Sigmoid colon (tissue), 7 donors: ENCODE measurements around the gene OPN3. TPM values are rescaled to one million over a fixed set of nuclear protein-coding genes. Genes with fewer than 3 reads are reported as not detected.

Experiments
- DNase-seq: peaks from one replicate; pipeline ENCODE4 v3.0.0-alpha.2; 2019
- H3K27ac ChIP-seq, 4 donors: fragments of 200-600 bp; sonication (generic); one replicate each; pipeline ENCODE4 v1.5.1; 2016 to 2019; ENCODE audit warnings: mild to moderate bottlenecking in 1 of 4
- H3K27me3 ChIP-seq, 3 donors: fragments of 200-600 bp; sonication (generic); one replicate each; pipeline ENCODE4 v1.5.1; 2019; ENCODE audit warnings: mild to moderate bottlenecking in 1 of 3
- H3K36me3 ChIP-seq, 4 donors: fragments of 200-600 bp; sonication (generic); one replicate each; pipeline ENCODE4 v1.5.1; 2016 to 2019
- H3K4me1 ChIP-seq, 4 donors: fragments of 200-600 bp; sonication (generic); one replicate each; pipeline ENCODE4 v1.5.1; 2017 to 2019
- H3K4me3 ChIP-seq, 4 donors: fragments of 200-600 bp; sonication (generic); one replicate each; pipeline ENCODE4 v1.5.1; 2017 to 2019; ENCODE audit warnings: mild to moderate bottlenecking in 2 of 4, moderate library complexity in 1 of 4
- H3K9me3 ChIP-seq, 4 donors: fragments of 200-600 bp in 3 of 4; sonication (generic) in 3 of 4; one replicate each; pipeline versions ENCODE4 v1.5.1 to v1.6.1; 2013 to 2019
- CTCF ChIP-seq, 4 experiments: fragments of 450-650 bp in 3 of 4; fragments of 200-600 bp in 1 of 4; IDR thresholded peaks; one replicate each; pipeline ENCODE4 v1.5.1; 2016 to 2019; ENCODE audit warnings: antibody characterized with exemption in 4 of 4, mild to moderate bottlenecking in 3 of 4, moderate library complexity in 2 of 4
- EP300 ChIP-seq, 4 donors: sonication (generic); formaldehyde crosslinking; IDR thresholded peaks; one replicate each; pipeline ENCODE4 v1.6.1; 2017; ENCODE audit warnings: antibody characterized with exemption in 4 of 4
- POLR2A ChIP-seq, 2 donors: fragments of 450-650 bp; IDR thresholded peaks; one replicate each; pipeline ENCODE4 v1.6.1; 2016; ENCODE audit warnings: antibody characterized with exemption in 2 of 2, mild to moderate bottlenecking in 2 of 2, moderate library complexity in 2 of 2
- POLR2AphosphoS5 ChIP-seq, 4 donors: sonication (generic); formaldehyde crosslinking; IDR thresholded peaks; one replicate each; pipeline ENCODE4 v1.6.1; 2017; ENCODE audit warnings: antibody characterized with exemption in 4 of 4
- WGBS, 2 donors: extraction: QIAGEN DNeasy Blood & Tissue Kit; methylation state at CpG; one replicate each; pipeline ENCODE4 v1.1.7; 2013; 5-methylcytosine and 5-hydroxymethylcytosine counted together
- intact Hi-C: fragments of 100-400 bp; cut with DNase I; formaldehyde crosslinking; loops from one replicate; pipeline ENCODE4 v1.15.1; 2023
- polyA plus RNA-seq, 3 donors: library from polyadenylated mRNA; stranded (reverse); fragments of 200-250 nt; gene quantifications; one replicate each; pipeline ENCODE4 v1.2.3, GENCODE V29; 2013
- total RNA-seq, 4 donors: library from RNA; depleted of rRNA; stranded (reverse); fragments of >200 nt; gene quantifications; one replicate each; pipeline ENCODE4 v1.1.0, GENCODE V29; 2016
- donor health status: healthy with polysubstance abuse.
- donor health status: Bipolar disorder and iron deficiency.
- donor health status: healthy.

Gene OPN3
- total and polyA plus RNA-seq, 7 donors, result 2.5 to 58.9 (median 12.8) TPM

- intact Hi-C loops, result no loop called here
These were observed 14.5 kb upstream of the OPN3 start for GRCh38 chr1:241654641-241655040.

GRCh38 chr1:241654019-241654418 is 13.8 kb upstream of the OPN3 start:
- 69 to 75% methylated on average over 1 of the region's 1 CpG for WGBS, 2 donors
- no peak for TF ChIP-seq CTCF (IDR thresholded peaks at IDR 0.05)
- TF ChIP-seq POLR2AphosphoS5 (IDR thresholded peaks at IDR 0.05), result no peak
- no peak for TF ChIP-seq EP300 (IDR thresholded peaks at IDR 0.05)
- no peak for TF ChIP-seq POLR2A (IDR thresholded peaks at IDR 0.05)

More at GRCh38 chr1:241654641-241655040, 14.5 kb upstream of the OPN3 start:
- DNase-seq, result no peak
- 82 to 91% methylated on average over 1 of the region's 1 CpG for WGBS, 2 donors
- Histone ChIP-seq H3K9me3 (no peaks in the 10 kb centered on the region), H3K4me3 (no peak overlapping the region), H3K4me1 (no peaks in the 10 kb centered on the region), H3K36me3 (no peaks in the 10 kb centered on the region), H3K27ac (no peak overlapping the region), H3K27me3 (no peaks in the 10 kb centered on the region)
- no peak for TF ChIP-seq POLR2A (IDR thresholded peaks at IDR 0.05)
- no peak for TF ChIP-seq EP300 (IDR thresholded peaks at IDR 0.05)
- no peak for TF ChIP-seq POLR2AphosphoS5 (IDR thresholded peaks at IDR 0.05)
- TF ChIP-seq CTCF (IDR thresholded peaks at IDR 0.05), result no peak

GRCh38 chr1:241652012-241652411 is 11.8 kb upstream of the OPN3 start, which contains the start of gene WDR64:
WDR64 (plus strand) TSS chr1:241652281; CDS start chr1:241652485, 204 bp downstream.
- intact Hi-C loops, result no loop called here
- Histone ChIP-seq H3K27me3 (no peaks in the 10 kb centered on the region), H3K27ac (no peak within 1 kb of the TSS), H3K4me3 (no peak within 1 kb of the TSS), H3K36me3 (no peaks in the 10 kb centered on the region), H3K4me1 (no peaks in the 10 kb centered on the region), H3K9me3 (no peaks in the 10 kb centered on the region)
- WGBS, 2 donors, result 88 to 93% methylated on average over 4 of the region's 4 CpGs
- TF ChIP-seq EP300 (IDR thresholded peaks at IDR 0.05), result no peak
- TF ChIP-seq POLR2AphosphoS5 (IDR thresholded peaks at IDR 0.05), result no peak
- TF ChIP-seq POLR2A (IDR thresholded peaks at IDR 0.05), result no peak
- no peak for TF ChIP-seq CTCF (IDR thresholded peaks at IDR 0.05)
- no peak for DNase-seq

More at GRCh38 chr1:241654019-241654418, 13.8 kb upstream of the OPN3 start:
- no peaks in the 10 kb centered on the region for H3K36me3 ChIP-seq
- no peaks in the 10 kb centered on the region for H3K4me1 ChIP-seq
- H3K27ac ChIP-seq, result no peak overlapping the region
- H3K4me3 ChIP-seq, result no peak overlapping the region
- intact Hi-C loops, result no loop called here
- H3K27me3 ChIP-seq, result no peaks in the 10 kb centered on the region
- no peaks in the 10 kb centered on the region for H3K9me3 ChIP-seq
- no peak for DNase-seq

- Histone ChIP-seq H3K9me3 (no peaks in the 10 kb centered on the region), H3K36me3 (no peaks in the 10 kb centered on the region), H3K4me3 (no peak overlapping the region), H3K27ac (no peak overlapping the region), H3K27me3 (no peaks in the 10 kb centered on the region), H3K4me1 (no peaks in the 10 kb centered on the region)
- DNase-seq, result no peak
- WGBS, 2 donors, result 12 to 72% methylated on average over 1 of the region's 1 CpG
- intact Hi-C loops, result loop anchor here (10.0 kb wide), 2 partner anchors 133 to 1607 kb away; partner anchors contain the start of genes CEP170, FH and SDCCAG8
- TF ChIP-seq CTCF (IDR thresholded peaks at IDR 0.05), result no peak
- no peak for TF ChIP-seq POLR2A (IDR thresholded peaks at IDR 0.05)
- no peak for TF ChIP-seq EP300 (IDR thresholded peaks at IDR 0.05)
- TF ChIP-seq POLR2AphosphoS5 (IDR thresholded peaks at IDR 0.05), result no peak
These were observed 8.0 kb upstream of the OPN3 start for GRCh38 chr1:241648159-241648558.

- H3K36me3 ChIP-seq, result no peaks in the 10 kb centered on the region
- no peak overlapping the region for H3K27ac ChIP-seq
- no peaks in the 10 kb centered on the region for H3K27me3 ChIP-seq
- no peak for DNase-seq
- no peak for TF ChIP-seq EP300 (IDR thresholded peaks at IDR 0.05)
- TF ChIP-seq CTCF (IDR thresholded peaks at IDR 0.05), result no peak
- no peak for TF ChIP-seq POLR2A (IDR thresholded peaks at IDR 0.05)
- no peak for TF ChIP-seq POLR2AphosphoS5 (IDR thresholded peaks at IDR 0.05)
- H3K9me3 ChIP-seq, result no peaks in the 10 kb centered on the region
- no peaks in the 10 kb centered on the region for H3K4me1 ChIP-seq
- 83 to 91% methylated on average over 1 of the region's 1 CpG for WGBS, 2 donors
- intact Hi-C loops, result loop anchor here (10.0 kb wide), 2 partner anchors 133 to 1607 kb away; partner anchors contain the start of genes CEP170, FH and SDCCAG8
- H3K4me3 ChIP-seq, result no peak overlapping the region
These were observed 7.5 kb upstream of the OPN3 start for GRCh38 chr1:241647658-241648057.
